Stomach smooth muscle (tissue), 2 donors: ENCODE results near the gene OR4C3.

Experiments used
- H3K27ac ChIP-seq: one replicate; pipeline ENCODE4 v1.7.0; 2013; ENCODE audit warnings: mild to moderate bottlenecking, low read length, inconsistent platforms
- H3K27me3 ChIP-seq, 2 donors: one replicate each; pipeline ENCODE4 v1.7.0; 2013; ENCODE audit warnings: low read length in 2 of 2; ENCODE audit not compliant: insufficient read depth in 2 of 2, control insufficient read depth in 1 of 2
- H3K36me3 ChIP-seq, 2 donors: one replicate each; pipeline ENCODE4 v1.7.0; 2013; ENCODE audit warnings: low read length in 2 of 2; ENCODE audit not compliant: control insufficient read depth in 2 of 2, insufficient read depth in 2 of 2
- H3K4me1 ChIP-seq: one replicate; pipeline ENCODE4 v1.7.0; 2013; ENCODE audit warnings: low read length; ENCODE audit not compliant: control insufficient read depth, insufficient read depth
- H3K4me3 ChIP-seq, 2 donors: one replicate each; pipeline ENCODE4 v1.7.0; 2013; ENCODE audit warnings: low read length in 2 of 2
- H3K9ac ChIP-seq, 2 donors: one replicate each; pipeline ENCODE4 v1.7.0; 2013; ENCODE audit warnings: low read length in 2 of 2, mild to moderate bottlenecking in 1 of 2
- H3K9me3 ChIP-seq, 2 donors: one replicate each; pipeline ENCODE4 v1.7.0; 2013; ENCODE audit warnings: low read length in 2 of 2; ENCODE audit not compliant: control insufficient read depth in 2 of 2
- donor health status: healthy.
- donor health status: Pancreatic carcinoma.

Gene OR4C3

GRCh38 chr11:48366365-48366764 is 41.6 kb downstream of the OR4C3 start, which contains the start of gene OR4C5:
OR4C5 (minus strand) TSS chr11:48366465; CDS start chr11:48366465, 0 bp downstream.
- H3K4me3 ChIP-seq = no peak within 1 kb of the TSS
- H3K9ac ChIP-seq = no peak within 1 kb of the TSS
- H3K36me3 ChIP-seq = no peaks in the 10 kb centered on the region
- H3K9me3 ChIP-seq = no peaks in the 10 kb centered on the region
- no peak within 1 kb of the TSS for H3K27ac ChIP-seq
- H3K4me1 ChIP-seq = no peaks in the 10 kb centered on the region
- no peaks in the 10 kb centered on the region for H3K27me3 ChIP-seq
